HepG2 (cell line): Measurements from ENCODE around the gene ADCY10.

Source experiments
- ATF3 ChIP-seq: sonication (generic); formaldehyde crosslinking; IDR thresholded peaks from 2 replicates; pipeline ENCODE4 v1.4.0; 2020; ENCODE audit warnings: missing genetic modification reagents
- BCL3 ChIP-seq: sonication (generic); formaldehyde crosslinking; IDR thresholded peaks from 2 replicates; pipeline ENCODE4 v1.5.1; 2020; ENCODE audit warnings: mild to moderate bottlenecking, missing genetic modification reagents, moderate library complexity
- BCLAF1 ChIP-seq: fragments of 450-650 bp; IDR thresholded peaks from 2 replicates; pipeline ENCODE4 v1.6.1; 2017; ENCODE audit warnings: mild to moderate bottlenecking
- BRCA1 ChIP-seq: sonication (generic); formaldehyde crosslinking; IDR thresholded peaks from 2 replicates; pipeline ENCODE4 v1.4.0; 2020; ENCODE audit warnings: missing genetic modification reagents
- CHD2 ChIP-seq: IDR thresholded peaks from 2 replicates; pipeline ENCODE4 v1.6.1; 2011; ENCODE audit warnings: low read depth, low read length, improper control_type of control experiment
- CREM ChIP-seq, 2 experiments: sonication (generic) in 1 of 2; formaldehyde crosslinking in 1 of 2; IDR thresholded peaks; 2 replicates each; pipeline versions ENCODE4 v1.4.0 to v1.6.1; 2016 to 2020; ENCODE audit warnings: antibody characterized with exemption in 1 of 2, mild to moderate bottlenecking in 1 of 2, missing genetic modification reagents in 1 of 2
- CTCF ChIP-seq: sonication (generic); formaldehyde crosslinking; IDR thresholded peaks from 2 replicates; pipeline ENCODE4 v1.5.0; 2020; ENCODE audit warnings: mild to moderate bottlenecking, missing genetic modification reagents, moderate library complexity
- EZH2 ChIP-seq: conservative IDR thresholded peaks from 2 replicates; pipeline ENCODE4 v1.6.1; 2012; ENCODE audit warnings: mild to moderate bottlenecking, low read depth, low read length, moderate library complexity
- FOSL1 ChIP-seq: sonication (generic); formaldehyde crosslinking; IDR thresholded peaks from 2 replicates; pipeline ENCODE4 v1.9.0; 2021; ENCODE audit warnings: missing genetic modification reagents, borderline replicate concordance
- STAT5B ChIP-seq: sonication (generic); formaldehyde crosslinking; IDR thresholded peaks from 2 replicates; pipeline ENCODE4 v1.4.0; 2020; ENCODE audit warnings: missing genetic modification reagents
- TGIF2 ChIP-seq: IDR thresholded peaks from 2 replicates; pipeline ENCODE4 v1.6.1; 2016; ENCODE audit warnings: control low read depth, missing compliant biosample characterization
- USF2 ChIP-seq, 2 experiments: sonication (generic) in 1 of 2; formaldehyde crosslinking in 1 of 2; IDR thresholded peaks; 2 replicates each; pipeline versions ENCODE4 v1.5.1 to v1.6.1; 2011 to 2020; ENCODE audit warnings: borderline replicate concordance in 1 of 2, low read depth in 1 of 2, low read length in 1 of 2, mild to moderate bottlenecking in 1 of 2, missing genetic modification reagents in 1 of 2, moderate library complexity in 1 of 2
- ZBTB33 ChIP-seq: sonication (generic); formaldehyde crosslinking; IDR thresholded peaks from 2 replicates; pipeline ENCODE4 v1.4.0; 2020; ENCODE audit warnings: missing genetic modification reagents

- TF ChIP-seq USF2 (IDR thresholded peaks at IDR 0.05; ENCODE audit: low read depth, low read length) (no peak), USF2 (CRISPR knock-in tag; IDR thresholded peaks at IDR 0.05; ENCODE audit: borderline replicate concordance) (no peak), ATF3 (CRISPR knock-in tag) (no peak; the same call in 1 of the 2 replicates), BRCA1 (CRISPR knock-in tag) (no peak), FOSL1 (CRISPR knock-in tag) (no peak), STAT5B (CRISPR knock-in tag) (peak; percentile 6; the same call in 1 of the 2 replicates), CHD2 (peak; percentile 98), BCLAF1 (no peak), CTCF (CRISPR knock-in tag) (no peak), ZBTB33 (no peak), TGIF2 (CRISPR knock-in tag) (peak; percentile 39; the same call in 1 of the 2 replicates), EZH2 (no peak), BCL3 (CRISPR knock-in tag) (0 out of 2 replicates have a peak, but pooled peaks have one; percentile 22), CREM (IDR thresholded peaks at IDR 0.05) (peak; percentile 81), CREM (CRISPR knock-in tag; IDR thresholded peaks at IDR 0.05) (no peak)
Measured at GRCh38 chr1:167936068-167936929, 22.4 kb upstream of the ADCY10 start, which contains the start of gene DCAF6.
